OCI-LY7 (cell line): ENCODE data around the gene CA5A. TPM values are rescaled to one million over a fixed set of nuclear protein-coding genes. Genes with fewer than 3 reads are reported as not detected.

Experiments used
- BruUV-seq: library from RNA; stranded (reverse); fragments of 400-500 nt; replicated peaks from 2 replicates; lab custom pipeline; 2021; lab: Mats Ljungman, UMichigan
- CTCF ChIA-PET: fragments of 300-600 bp; sonication (Branson Sonifier 250); formaldehyde crosslinking; loops from one replicate; lab custom pipeline; 2022; ENCODE audit warnings: antibody characterized with exemption; ENCODE audit not compliant: unreplicated experiment; lab: Charles Lee
- POLR2A ChIA-PET: fragments of 300-600 bp; sonication (Branson Sonifier 250); formaldehyde crosslinking; loops from one replicate; lab custom pipeline; 2022; ENCODE audit warnings: antibody characterized with exemption; lab: Charles Lee
- DNase-seq: peaks from one replicate; pipeline ENCODE4 v3.0.0-alpha.2; 2015; ENCODE audit warnings: low spot score
- H2AFZ ChIP-seq: fragments of 200-600 bp; sonication (generic), shearing (Covaris generic); 2 replicates; pipeline ENCODE4 v1.6.1; 2014; ENCODE audit warnings: mild to moderate bottlenecking, antibody characterized with exemption, low read length, moderate library complexity
- H3K27ac ChIP-seq: fragments of 200-600 bp; sonication (generic); 2 replicates; pipeline ENCODE4 v1.5.1; 2014; ENCODE audit warnings: mixed run types, low read depth, mild to moderate bottlenecking, moderate library complexity, low read length, inconsistent platforms; ENCODE audit not compliant: poor library complexity, severe bottlenecking
- H3K36me3 ChIP-seq: fragments of 200-600 bp; sonication (generic); 2 replicates; pipeline ENCODE4 v1.6.1; 2014; ENCODE audit warnings: mild to moderate bottlenecking, antibody characterized with exemption, low read length, moderate library complexity, mixed read lengths; ENCODE audit not compliant: insufficient read depth
- H3K4me1 ChIP-seq: fragments of 200-600 bp; sonication (generic); 2 replicates; pipeline ENCODE4 v1.5.1; 2014; ENCODE audit warnings: mild to moderate bottlenecking, low read length; ENCODE audit not compliant: insufficient read depth, poor library complexity, severe bottlenecking
- H3K4me2 ChIP-seq: fragments of 200-600 bp; sonication (generic); 2 replicates; pipeline ENCODE4 v1.6.1; 2014; ENCODE audit warnings: mild to moderate bottlenecking, low read length
- H3K4me3 ChIP-seq: fragments of 200-600 bp; sonication (generic); 2 replicates; pipeline ENCODE4 v1.5.1; 2014; ENCODE audit warnings: mild to moderate bottlenecking, low read depth, low read length; ENCODE audit not compliant: poor library complexity, severe bottlenecking
- H3K79me2 ChIP-seq: fragments of 200-600 bp; sonication (generic); 2 replicates; pipeline ENCODE4 v1.6.1; 2016; ENCODE audit warnings: low read depth, mild to moderate bottlenecking, low read length, moderate library complexity, mixed read lengths; ENCODE audit not compliant: insufficient read depth
- H3K9me2 ChIP-seq: fragments of 200-600 bp; sonication (generic); 2 replicates; pipeline ENCODE4 v1.6.1; 2016; ENCODE audit warnings: mild to moderate bottlenecking, low read length, mixed read lengths; ENCODE audit not compliant: insufficient read depth
- H3K9me3 ChIP-seq: fragments of 200-600 bp; sonication (generic); 2 replicates; pipeline ENCODE4 v1.6.1; 2014; ENCODE audit warnings: mild to moderate bottlenecking, mixed run types, low read length, mixed read lengths
- H4K20me1 ChIP-seq: fragments of 200-600 bp; sonication (generic); 2 replicates; pipeline ENCODE4 v1.6.1; 2014; ENCODE audit warnings: mild to moderate bottlenecking, antibody characterized with exemption, low read length, moderate library complexity, mixed read lengths; ENCODE audit not compliant: insufficient read depth
- EZH2phosphoT487 ChIP-seq: fragments of 200-600 bp; sonication (generic); IDR thresholded peaks from 2 replicates; pipeline ENCODE4 v1.6.1; 2018; ENCODE audit warnings: low read depth, borderline replicate concordance, mild to moderate bottlenecking, mixed run types, antibody characterized with exemption, low read length, moderate library complexity, mixed read lengths
- intact Hi-C: fragments of 100-400 bp; cut with micrococcal nuclease; formaldehyde crosslinking; loops from one replicate; pipeline ENCODE4 v1.10.0; 2022; ENCODE audit not compliant: unreplicated experiment
- total RNA-seq, 2 experiments: library from RNA; depleted of rRNA in 1 of 2; stranded (reverse); fragments of >200 nt in 1 of 2; shearing (Covaris generic) in 1 of 2; gene quantifications; 2 replicates each; pipeline ENCODE4 v1.2.3, GENCODE V29; 2014 to 2022
- TF ChIP-seq, protein P1 (sequence below): fragments of 200-600 bp; sonication (generic); conservative IDR thresholded peaks from 2 replicates; pipeline ENCODE4 v1.5.1; 2014; ENCODE audit warnings: mild to moderate bottlenecking, antibody characterized with exemption, low read length, moderate library complexity, mixed read lengths

The CA5A gene
- total RNA-seq, 2 experiments from 2014 or later = not detected

DNA sequence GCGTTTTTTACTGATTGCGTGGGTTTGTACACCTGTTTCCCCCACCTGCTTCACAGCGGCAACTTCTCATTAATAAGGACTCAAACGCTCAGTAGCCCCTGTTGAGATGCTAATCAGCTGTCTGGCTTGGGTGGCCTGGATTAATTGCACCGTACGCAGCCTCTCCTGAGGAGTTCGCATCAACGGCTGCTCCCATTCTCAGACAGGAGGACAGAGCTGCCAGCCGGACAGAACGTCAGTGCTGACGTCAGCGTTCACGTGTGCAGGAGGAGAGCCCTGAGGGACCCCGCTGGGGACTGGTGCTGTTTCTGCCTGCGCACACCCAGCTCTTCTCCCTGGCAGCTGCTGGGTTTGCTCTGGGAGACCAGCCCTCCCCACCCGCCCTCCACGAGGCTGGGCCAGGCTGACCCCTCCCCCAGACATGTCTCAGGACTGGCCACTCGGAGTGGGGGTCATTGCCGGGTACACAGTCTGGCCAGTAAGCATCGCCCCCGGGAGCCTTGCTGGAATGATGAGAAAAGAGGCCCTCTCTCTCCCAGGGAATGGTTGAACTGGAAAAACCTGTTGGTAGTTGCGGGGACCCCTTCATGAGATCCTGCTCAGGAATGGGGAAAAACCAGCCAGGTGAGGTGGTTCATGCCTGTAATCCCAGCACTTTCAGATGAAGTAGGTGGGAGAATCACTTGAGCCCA is 9.2 kb upstream of the CA5A start:
- TF ChIP-seq, protein P1, sequence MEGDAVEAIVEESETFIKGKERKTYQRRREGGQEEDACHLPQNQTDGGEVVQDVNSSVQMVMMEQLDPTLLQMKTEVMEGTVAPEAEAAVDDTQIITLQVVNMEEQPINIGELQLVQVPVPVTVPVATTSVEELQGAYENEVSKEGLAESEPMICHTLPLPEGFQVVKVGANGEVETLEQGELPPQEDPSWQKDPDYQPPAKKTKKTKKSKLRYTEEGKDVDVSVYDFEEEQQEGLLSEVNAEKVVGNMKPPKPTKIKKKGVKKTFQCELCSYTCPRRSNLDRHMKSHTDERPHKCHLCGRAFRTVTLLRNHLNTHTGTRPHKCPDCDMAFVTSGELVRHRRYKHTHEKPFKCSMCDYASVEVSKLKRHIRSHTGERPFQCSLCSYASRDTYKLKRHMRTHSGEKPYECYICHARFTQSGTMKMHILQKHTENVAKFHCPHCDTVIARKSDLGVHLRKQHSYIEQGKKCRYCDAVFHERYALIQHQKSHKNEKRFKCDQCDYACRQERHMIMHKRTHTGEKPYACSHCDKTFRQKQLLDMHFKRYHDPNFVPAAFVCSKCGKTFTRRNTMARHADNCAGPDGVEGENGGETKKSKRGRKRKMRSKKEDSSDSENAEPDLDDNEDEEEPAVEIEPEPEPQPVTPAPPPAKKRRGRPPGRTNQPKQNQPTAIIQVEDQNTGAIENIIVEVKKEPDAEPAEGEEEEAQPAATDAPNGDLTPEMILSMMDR = no peak
- no peak for TF ChIP-seq EZH2phosphoT487
- POLR2A ChIA-PET = no interaction called here
- Histone ChIP-seq H4K20me1 (no peaks in the 10 kb centered on the region), H2AFZ (peak overlapping the region; percentile 59; the same call in 1 of the 2 replicates), H3K27ac (no peak overlapping the region), H3K9me2 (no peaks in the 10 kb centered on the region), H3K36me3 (no peaks in the 10 kb centered on the region), H3K4me1 (peaks cover 27% of the 10 kb centered on the region), H3K79me2 (no peaks in the 10 kb centered on the region), H3K4me2 (peak overlapping the region; percentile 48; the same call in 1 of the 2 replicates), H3K4me3 (peak overlapping the region; percentile 14), H3K9me3 (no peaks in the 10 kb centered on the region)
- CTCF ChIA-PET = no interaction called here
- DNase-seq = peak; percentile 38
- no TSS peak for BruUV-seq
- intact Hi-C loops = no loop called here

DNA sequence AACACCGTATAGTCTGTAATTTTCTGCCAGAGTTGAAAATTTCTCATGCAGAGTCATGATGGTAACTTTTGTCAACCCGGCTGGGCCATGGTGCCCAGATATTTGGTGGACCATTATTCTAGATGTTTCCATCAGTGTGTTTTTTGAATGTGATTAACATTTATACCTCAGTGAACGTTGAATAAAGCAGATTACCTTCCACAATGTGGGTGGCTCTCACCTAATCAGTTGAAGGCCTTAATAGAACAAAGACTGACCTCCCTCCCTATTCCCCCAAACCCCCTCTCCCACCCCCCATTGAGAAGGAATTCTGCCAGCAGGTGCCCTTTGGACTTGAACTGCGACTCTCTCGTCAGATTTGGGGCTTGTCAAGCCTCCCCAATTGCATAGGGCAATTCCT is 6.4 kb upstream of the CA5A start:
- no peak overlapping the region for H2AFZ ChIP-seq
- H3K79me2 ChIP-seq = no peaks in the 10 kb centered on the region
- no peak for DNase-seq
- peaks cover 7% of the 10 kb centered on the region for H3K4me1 ChIP-seq
- intact Hi-C loops = no loop called here
- no peaks in the 10 kb centered on the region for H4K20me1 ChIP-seq
- CTCF ChIA-PET = no interaction called here
- no TSS peak for BruUV-seq
- TF ChIP-seq EZH2phosphoT487 = no peak
- TF ChIP-seq, protein P1 = no peak
- no peak overlapping the region for H3K27ac ChIP-seq
- H3K36me3 ChIP-seq = no peaks in the 10 kb centered on the region
- H3K9me3 ChIP-seq = no peaks in the 10 kb centered on the region
- H3K4me2 ChIP-seq = no peak overlapping the region
- H3K4me3 ChIP-seq = no peak overlapping the region
- POLR2A ChIA-PET = interaction anchor here (0.6 kb wide), 1 partner anchor 312 kb away, joined by 4 read pairs; no protein-coding TSS in a partner anchor
- no peaks in the 10 kb centered on the region for H3K9me2 ChIP-seq
